IMR-90 (cell line): ENCODE results near the gene USP20.

ENCODE experiments used
- CEBPB ChIP-seq: IDR thresholded peaks from 2 replicates; pipeline ENCODE4 v1.6.1; 2012; ENCODE audit warnings: low read depth, low read length, improper control_type of control experiment
- CHD1 ChIP-seq: IDR thresholded peaks from 2 replicates; pipeline ENCODE4 v1.6.1; 2012; ENCODE audit warnings: low read depth, low read length, improper control_type of control experiment
- FOS ChIP-seq: fragments of 150-350 bp; IDR thresholded peaks from 2 replicates; pipeline ENCODE4 v1.6.1; 2016; ENCODE audit warnings: low read depth, low read length
- MAZ ChIP-seq: IDR thresholded peaks from 2 replicates; pipeline ENCODE4 v1.6.1; 2012; ENCODE audit warnings: low read depth, mild to moderate bottlenecking, low read length, improper control_type of control experiment, moderate library complexity, borderline replicate concordance
- NFE2L2 ChIP-seq: fragments of 150-350 bp; IDR thresholded peaks from 2 replicates; pipeline ENCODE4 v1.6.1; 2016; ENCODE audit warnings: low read depth, mild to moderate bottlenecking, low read length
- POLR2A ChIP-seq: IDR thresholded peaks from 2 replicates; pipeline ENCODE4 v1.6.1; 2012; ENCODE audit warnings: mild to moderate bottlenecking, low read depth, low read length
- RAD21 ChIP-seq: IDR thresholded peaks from 2 replicates; pipeline ENCODE4 v1.6.1; 2012; ENCODE audit warnings: low read length, improper control_type of control experiment
- RCOR1 ChIP-seq: IDR thresholded peaks from 2 replicates; pipeline ENCODE4 v1.6.1; 2012; ENCODE audit warnings: mild to moderate bottlenecking, low read length, improper control_type of control experiment; ENCODE audit not compliant: insufficient replicate concordance
- SMC3 ChIP-seq: fragments of 150-350 bp; IDR thresholded peaks from 2 replicates; pipeline ENCODE4 v1.6.1; 2016; ENCODE audit warnings: low read depth, mild to moderate bottlenecking, antibody characterized with exemption, low read length, moderate library complexity
- TF ChIP-seq, protein P1 (sequence below): conservative IDR thresholded peaks from 2 replicates; pipeline ENCODE4 v1.5.1; 2012; ENCODE audit warnings: mild to moderate bottlenecking, low read depth, low read length, improper control_type of control experiment

DNA sequence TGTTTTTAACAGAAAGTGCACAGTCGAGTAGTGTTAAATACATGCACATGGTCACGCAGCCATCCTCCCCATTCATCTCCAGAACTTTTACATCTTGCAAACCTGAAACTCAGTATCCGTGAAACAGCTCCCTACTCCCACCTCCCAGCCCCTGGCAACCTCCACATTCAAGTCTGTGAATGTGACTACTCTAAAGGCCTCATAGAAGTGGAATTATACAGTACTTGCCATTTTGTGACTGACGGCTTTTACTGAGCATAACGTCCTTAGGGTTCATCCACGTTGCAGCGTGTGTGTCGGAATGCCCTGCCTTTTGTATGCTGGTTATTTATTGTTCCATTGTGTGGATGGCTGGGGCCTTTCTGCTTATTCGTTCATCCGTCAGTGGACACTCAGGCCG is 35.8 kb downstream of the USP20 start:
- TF ChIP-seq RAD21: no peak
- TF ChIP-seq, protein P1, sequence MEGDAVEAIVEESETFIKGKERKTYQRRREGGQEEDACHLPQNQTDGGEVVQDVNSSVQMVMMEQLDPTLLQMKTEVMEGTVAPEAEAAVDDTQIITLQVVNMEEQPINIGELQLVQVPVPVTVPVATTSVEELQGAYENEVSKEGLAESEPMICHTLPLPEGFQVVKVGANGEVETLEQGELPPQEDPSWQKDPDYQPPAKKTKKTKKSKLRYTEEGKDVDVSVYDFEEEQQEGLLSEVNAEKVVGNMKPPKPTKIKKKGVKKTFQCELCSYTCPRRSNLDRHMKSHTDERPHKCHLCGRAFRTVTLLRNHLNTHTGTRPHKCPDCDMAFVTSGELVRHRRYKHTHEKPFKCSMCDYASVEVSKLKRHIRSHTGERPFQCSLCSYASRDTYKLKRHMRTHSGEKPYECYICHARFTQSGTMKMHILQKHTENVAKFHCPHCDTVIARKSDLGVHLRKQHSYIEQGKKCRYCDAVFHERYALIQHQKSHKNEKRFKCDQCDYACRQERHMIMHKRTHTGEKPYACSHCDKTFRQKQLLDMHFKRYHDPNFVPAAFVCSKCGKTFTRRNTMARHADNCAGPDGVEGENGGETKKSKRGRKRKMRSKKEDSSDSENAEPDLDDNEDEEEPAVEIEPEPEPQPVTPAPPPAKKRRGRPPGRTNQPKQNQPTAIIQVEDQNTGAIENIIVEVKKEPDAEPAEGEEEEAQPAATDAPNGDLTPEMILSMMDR: no peak
- no peak for TF ChIP-seq CEBPB
- no peak for TF ChIP-seq RCOR1
- TF ChIP-seq SMC3: no peak
- TF ChIP-seq MAZ: no peak
- no peak for TF ChIP-seq POLR2A
- no peak for TF ChIP-seq FOS
- TF ChIP-seq NFE2L2: no peak
- TF ChIP-seq CHD1: no peak
